ENCODE data around the gene NAB1. TPM values are rescaled to one million over a fixed set of nuclear protein-coding genes. Genes with fewer than 3 reads are reported as not detected.

Gene NAB1
- total RNA-seq, 2 donors from 2014 or later, result 42.8 to 61.3 TPM

DNA sequence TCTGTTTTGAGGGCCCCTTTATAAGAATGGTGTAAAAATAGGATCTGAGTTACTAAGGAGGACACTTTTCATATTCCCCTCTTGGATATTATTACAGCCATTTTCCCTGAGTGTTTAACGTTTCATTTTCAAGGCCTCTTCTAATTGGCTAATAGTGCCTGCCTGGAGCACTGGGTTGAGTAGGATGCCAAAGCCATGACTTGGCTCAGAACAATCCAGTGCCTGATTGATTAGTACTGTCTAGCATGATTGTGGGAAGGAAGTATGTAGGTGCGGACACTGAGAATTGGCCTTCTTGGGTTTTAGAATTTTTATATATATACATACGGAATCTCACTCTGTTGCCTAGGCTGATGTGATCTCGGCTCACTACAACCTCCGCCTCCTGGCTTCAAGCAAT, 66.1 kb downstream of the NAB1 start:
- H3K4me1 Mint-ChIP-seq (ENCODE audit: low read depth), result peaks cover 69% of the 10 kb centered on the region
- no peak for ATAC-seq (replicated peaks in 1 of 2)
- H3K36me3 Mint-ChIP-seq (ENCODE audit: insufficient read depth in 2 of 2), result peaks cover 2 to 3% of the 10 kb centered on the region in 2 donors
- H3K4me3 Mint-ChIP-seq, result no peak overlapping the region
- peaks cover 2 to 7% of the 10 kb centered on the region in 2 donors for H3K9me3 Mint-ChIP-seq
- H3K27ac Mint-ChIP-seq, result peak overlapping the region; percentile 29
- DNase-seq, result no peak
- H3K27me3 Mint-ChIP-seq (ENCODE audit: low read depth), result no peaks in the 10 kb centered on the region

DNA sequence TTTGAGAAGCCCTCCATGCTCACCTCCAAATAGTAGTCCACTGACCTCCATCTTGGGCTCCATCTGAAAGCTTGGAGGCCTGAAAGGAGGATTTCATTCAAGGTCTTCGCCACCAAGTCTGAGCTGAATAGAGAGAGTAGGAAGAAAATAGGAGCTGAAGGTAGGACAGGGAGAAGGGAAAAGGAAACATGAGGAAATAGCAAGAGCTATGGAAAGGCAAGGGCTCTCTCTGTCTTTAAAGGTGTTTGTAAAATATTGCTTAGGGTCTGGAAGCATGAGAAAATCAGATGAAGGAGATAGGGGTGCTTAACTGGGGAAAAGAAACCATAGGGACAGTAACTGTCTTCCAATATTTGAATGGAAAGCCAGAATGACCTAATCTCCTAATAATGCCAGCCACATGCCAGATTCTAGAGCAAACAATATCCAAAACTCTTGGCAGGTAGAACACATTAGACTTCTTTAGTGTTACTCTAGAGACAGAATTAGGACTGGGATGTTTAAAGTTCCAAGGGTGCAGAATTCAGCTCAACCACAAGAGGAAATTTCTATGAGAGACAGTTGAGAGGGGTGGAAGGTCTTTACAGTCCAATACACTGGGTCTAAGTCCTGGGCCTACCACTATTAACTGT, 67.4 kb downstream of the NAB1 start:
- Mint-ChIP-seq H3K27me3 (ENCODE audit: low read depth) (no peaks in the 10 kb centered on the region), H3K27ac (no peak overlapping the region), H3K4me1 (ENCODE audit: low read depth) (peaks cover 71% of the 10 kb centered on the region), H3K4me3 (no peak overlapping the region), H3K9me3 (peaks cover 0 to 4% of the 10 kb centered on the region in 2 donors), H3K36me3 (ENCODE audit: insufficient read depth in 2 of 2) (peaks cover 0 to 1% of the 10 kb centered on the region in 2 donors)
- no peak for DNase-seq
- ATAC-seq (replicated peaks in 1 of 2), result no peak

DNA sequence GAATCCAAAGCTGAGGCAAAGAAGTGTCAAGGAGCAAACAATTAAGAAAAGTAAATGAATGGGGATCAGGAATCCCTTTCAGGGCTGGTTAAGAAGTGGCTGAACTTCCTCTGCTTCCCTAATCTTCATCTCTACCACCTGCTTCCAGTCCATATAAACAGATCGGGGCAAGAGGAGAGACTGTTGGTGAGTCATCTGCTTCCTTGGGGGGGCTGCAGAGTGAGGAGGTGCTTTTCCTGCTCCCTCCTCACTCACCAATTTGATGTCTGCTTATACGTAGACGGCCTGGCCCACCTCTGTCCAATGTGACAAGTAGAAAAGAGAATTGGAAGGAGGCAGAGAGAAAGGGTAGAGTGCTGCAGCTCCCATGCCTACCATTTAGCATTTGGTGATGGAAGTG, 68.4 kb downstream of the NAB1 start:
- H3K4me1 Mint-ChIP-seq (ENCODE audit: low read depth), result peaks cover 82% of the 10 kb centered on the region
- H3K27ac Mint-ChIP-seq, result peak overlapping the region; percentile 31
- peak overlapping the region; percentile 74 to 79 for H3K4me3 Mint-ChIP-seq
- H3K27me3 Mint-ChIP-seq (ENCODE audit: low read depth), result no peaks in the 10 kb centered on the region
- DNase-seq (no peak), ATAC-seq (replicated peaks in 1 of 2) (no peak)
- H3K36me3 Mint-ChIP-seq (ENCODE audit: insufficient read depth in 2 of 2), result peaks cover 0 to 1% of the 10 kb centered on the region in 2 donors
- H3K9me3 Mint-ChIP-seq, result peaks cover 0 to 4% of the 10 kb centered on the region in 2 donors

DNA sequence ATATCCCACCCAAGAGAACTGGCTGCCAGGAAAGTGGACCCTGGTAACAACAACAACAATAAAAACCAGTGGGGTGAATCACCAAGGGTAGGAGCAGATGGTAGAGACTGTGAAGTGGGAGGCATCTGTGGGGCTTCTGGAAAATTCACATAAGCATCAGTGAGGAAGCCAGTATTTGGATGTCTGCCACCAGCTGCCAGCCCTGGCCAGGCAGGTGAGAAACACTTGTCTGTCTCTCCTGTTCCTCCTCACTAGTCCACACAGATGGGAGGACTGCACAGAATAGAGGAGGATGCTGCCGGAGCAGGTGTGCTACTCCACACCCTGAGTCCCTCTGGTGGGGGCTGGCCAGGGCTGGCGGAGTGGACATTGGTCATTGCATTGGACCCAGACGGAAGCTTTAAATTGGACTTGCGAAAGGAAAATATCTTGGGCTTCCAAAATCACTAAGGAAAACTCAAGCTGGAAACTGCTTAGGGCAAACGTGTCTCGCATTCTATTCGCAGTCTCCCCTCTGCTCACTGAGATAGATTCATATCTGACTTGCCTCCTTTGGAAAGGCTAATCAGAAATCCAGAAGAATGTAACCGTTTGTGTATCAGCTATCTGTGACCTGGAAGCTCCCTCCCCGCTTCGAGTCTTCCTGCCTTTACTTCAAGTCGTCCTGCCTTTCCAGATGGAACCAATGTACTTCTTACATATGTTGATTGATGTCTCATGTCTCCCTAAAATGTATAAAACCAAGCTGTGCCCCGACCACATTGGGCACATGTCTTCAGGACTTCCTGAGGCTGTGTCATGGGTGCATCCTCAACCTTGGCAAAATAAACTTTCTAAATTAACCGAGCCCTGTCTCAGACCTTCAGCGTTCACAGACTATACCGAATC, 69.1 kb downstream of the NAB1 start:
- peaks cover 87% of the 10 kb centered on the region for H3K4me1 Mint-ChIP-seq (ENCODE audit: low read depth)
- H3K27ac Mint-ChIP-seq, result peak overlapping the region; percentile 92
- H3K36me3 Mint-ChIP-seq (ENCODE audit: insufficient read depth in 2 of 2), result peaks cover 0 to 1% of the 10 kb centered on the region in 2 donors
- H3K9me3 Mint-ChIP-seq, result peaks cover 0 to 4% of the 10 kb centered on the region in 2 donors
- DNase-seq (peak in 1 of 2 donors; percentile 31), ATAC-seq (replicated peaks in 1 of 2) (no peak)
- peak overlapping the region; percentile 74 to 79 for H3K4me3 Mint-ChIP-seq
- no peaks in the 10 kb centered on the region for H3K27me3 Mint-ChIP-seq (ENCODE audit: low read depth)

DNA sequence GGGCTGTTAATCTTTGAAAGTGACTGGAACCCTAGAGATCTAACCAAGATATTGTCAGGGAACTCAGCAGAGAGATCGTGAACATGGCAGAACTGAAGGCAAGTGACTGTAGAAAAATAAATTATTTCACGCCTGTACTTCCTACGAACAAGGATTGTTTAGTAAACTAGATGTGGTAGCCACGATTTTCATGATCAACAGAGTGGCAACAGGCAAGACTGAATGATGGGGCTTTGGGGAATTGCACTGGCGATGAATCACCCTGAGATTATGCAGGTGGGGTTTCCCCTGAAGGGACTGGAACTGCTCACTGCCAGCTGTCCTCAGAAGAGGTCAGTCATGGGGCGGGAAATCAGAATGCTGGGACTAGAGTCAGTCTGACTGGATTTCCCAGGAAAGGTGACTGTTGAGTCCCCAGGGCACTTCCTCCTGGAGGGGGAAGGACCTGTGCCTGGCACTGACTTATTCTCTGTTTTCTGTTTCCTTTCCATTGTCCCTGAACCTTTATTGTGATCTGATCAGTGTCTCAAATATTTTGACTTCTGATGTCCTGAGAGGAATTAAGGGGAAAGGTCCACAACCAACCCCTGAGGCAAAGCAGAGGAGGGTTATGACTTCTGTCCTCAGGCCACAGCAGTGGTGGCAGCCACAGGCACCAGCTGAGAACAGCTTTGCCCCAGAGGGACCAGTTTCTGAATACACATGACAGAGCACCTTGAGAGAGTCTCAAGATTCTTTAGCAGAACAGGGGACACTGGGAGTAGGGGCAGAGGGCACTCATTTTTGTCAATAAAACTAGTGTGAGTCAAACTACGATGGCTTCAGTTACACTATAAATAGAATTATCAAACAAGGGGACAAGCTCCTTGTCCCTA, 70.0 kb downstream of the NAB1 start:
- H3K27me3 Mint-ChIP-seq (ENCODE audit: low read depth), result no peaks in the 10 kb centered on the region
- DNase-seq (peak; percentile 80 to 87), ATAC-seq (replicated peaks in 1 of 2) (peak; percentile 62 to 67)
- H3K4me3 Mint-ChIP-seq, result peak overlapping the region; percentile 74 to 79
- peaks cover 0 to 4% of the 10 kb centered on the region in 2 donors for H3K9me3 Mint-ChIP-seq
- peaks cover 87% of the 10 kb centered on the region for H3K4me1 Mint-ChIP-seq (ENCODE audit: low read depth)
- H3K36me3 Mint-ChIP-seq (ENCODE audit: insufficient read depth in 2 of 2), result peaks cover 0 to 1% of the 10 kb centered on the region in 2 donors
- H3K27ac Mint-ChIP-seq, result peak overlapping the region; percentile 92

DNA sequence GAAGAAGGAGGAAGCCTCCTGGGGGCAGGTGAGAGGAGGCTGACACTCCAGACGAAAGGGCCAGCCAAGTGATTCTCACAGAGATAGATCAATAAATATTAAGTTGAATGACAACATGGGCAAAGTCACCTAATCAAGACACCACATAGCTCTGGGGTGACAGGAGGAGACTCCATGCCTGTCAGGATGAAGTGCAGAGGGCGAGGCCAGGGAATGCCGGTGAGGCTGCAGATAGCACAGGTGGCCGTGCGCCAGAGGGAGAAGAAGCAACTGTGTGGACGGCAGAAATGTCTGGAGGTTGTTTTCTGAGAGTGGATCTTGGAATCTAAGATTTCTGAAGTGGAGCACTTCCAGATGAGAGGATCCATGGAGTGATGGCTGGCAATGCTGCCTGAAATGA, 71.4 kb downstream of the NAB1 start:
- ATAC-seq (replicated peaks in 1 of 2) (no peak), DNase-seq (no peak)
- H3K9me3 Mint-ChIP-seq, result peaks cover 0 to 4% of the 10 kb centered on the region in 2 donors
- H3K27me3 Mint-ChIP-seq (ENCODE audit: low read depth), result no peaks in the 10 kb centered on the region
- peaks cover 84% of the 10 kb centered on the region for H3K4me1 Mint-ChIP-seq (ENCODE audit: low read depth)
- peak overlapping the region; percentile 68 for H3K27ac Mint-ChIP-seq
- peak overlapping the region in 1 of 2 donors; percentile 25 for H3K4me3 Mint-ChIP-seq
- H3K36me3 Mint-ChIP-seq (ENCODE audit: insufficient read depth in 2 of 2), result peaks cover 0 to 2% of the 10 kb centered on the region in 2 donors

DNA sequence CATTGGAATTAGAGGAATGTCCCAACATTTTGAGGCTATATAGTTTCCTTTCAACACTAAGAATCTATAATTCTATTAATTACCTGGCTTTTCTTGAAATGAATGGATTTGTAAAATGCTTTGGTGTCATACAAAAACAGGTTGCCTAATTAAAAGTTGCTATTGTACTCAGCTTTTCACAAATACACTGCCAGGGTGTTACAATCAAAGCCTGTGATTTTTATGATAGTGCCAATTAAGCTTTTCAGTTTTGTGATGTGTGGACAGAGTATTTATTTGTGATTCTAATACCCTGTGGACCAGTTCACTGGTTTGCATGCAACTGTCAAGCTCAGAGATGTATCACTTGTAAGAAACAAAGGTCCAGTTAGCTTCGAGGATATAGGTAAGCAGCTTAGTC, 71.8 kb downstream of the NAB1 start:
- H3K4me3 Mint-ChIP-seq, result no peak overlapping the region
- H3K36me3 Mint-ChIP-seq (ENCODE audit: insufficient read depth in 2 of 2), result peaks cover 0 to 5% of the 10 kb centered on the region in 2 donors
- peak overlapping the region; percentile 68 for H3K27ac Mint-ChIP-seq
- DNase-seq, result no peak
- H3K27me3 Mint-ChIP-seq (ENCODE audit: low read depth), result no peaks in the 10 kb centered on the region
- H3K9me3 Mint-ChIP-seq, result peaks cover 0 to 4% of the 10 kb centered on the region in 2 donors
- no peak for ATAC-seq (replicated peaks in 1 of 2)
- peaks cover 88% of the 10 kb centered on the region for H3K4me1 Mint-ChIP-seq (ENCODE audit: low read depth)

DNA sequence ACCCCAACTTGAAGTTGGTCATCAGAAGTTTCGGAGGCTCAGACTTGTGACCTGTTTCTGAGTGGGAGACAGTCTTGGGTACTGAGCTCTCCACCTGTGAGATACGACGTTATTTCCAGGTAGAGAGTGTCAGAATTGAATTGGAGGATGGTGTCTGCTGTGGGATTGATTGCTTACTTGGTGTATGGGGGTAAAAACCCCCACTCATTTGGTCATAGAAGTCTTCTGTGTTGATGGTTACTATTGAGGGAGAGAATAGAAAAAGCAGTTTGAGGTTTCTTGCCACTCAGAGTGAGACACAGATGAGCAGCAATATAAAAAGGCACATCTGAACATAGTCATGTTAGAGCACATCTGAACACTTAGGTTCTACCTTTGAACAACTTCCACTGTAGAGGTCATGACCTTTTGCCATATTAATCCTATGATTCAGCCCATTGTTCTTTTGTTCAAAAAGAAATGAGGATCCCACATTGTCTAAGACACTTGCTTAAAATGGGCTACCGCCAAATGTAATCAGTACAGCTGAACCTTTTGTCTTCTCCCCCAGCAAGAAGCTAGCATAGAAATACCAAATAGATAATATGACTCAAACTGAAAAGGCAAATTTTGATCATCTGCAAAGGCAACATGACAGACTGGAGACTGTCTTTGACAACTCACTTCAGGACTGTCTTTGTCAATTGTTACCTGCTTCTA, 73.3 kb downstream of the NAB1 start:
- Mint-ChIP-seq H3K4me1 (ENCODE audit: low read depth) (peaks cover 88% of the 10 kb centered on the region), H3K9me3 (no peaks in the 10 kb centered on the region), H3K27me3 (ENCODE audit: low read depth) (no peaks in the 10 kb centered on the region), H3K27ac (peak overlapping the region; percentile 100), H3K36me3 (ENCODE audit: insufficient read depth in 2 of 2) (peaks cover 0 to 5% of the 10 kb centered on the region in 2 donors), H3K4me3 (peak overlapping the region; percentile 78 to 90)
- ATAC-seq (replicated peaks in 1 of 2), result peak; percentile 72 to 79
- peak; percentile 55 to 56 for DNase-seq

DNA sequence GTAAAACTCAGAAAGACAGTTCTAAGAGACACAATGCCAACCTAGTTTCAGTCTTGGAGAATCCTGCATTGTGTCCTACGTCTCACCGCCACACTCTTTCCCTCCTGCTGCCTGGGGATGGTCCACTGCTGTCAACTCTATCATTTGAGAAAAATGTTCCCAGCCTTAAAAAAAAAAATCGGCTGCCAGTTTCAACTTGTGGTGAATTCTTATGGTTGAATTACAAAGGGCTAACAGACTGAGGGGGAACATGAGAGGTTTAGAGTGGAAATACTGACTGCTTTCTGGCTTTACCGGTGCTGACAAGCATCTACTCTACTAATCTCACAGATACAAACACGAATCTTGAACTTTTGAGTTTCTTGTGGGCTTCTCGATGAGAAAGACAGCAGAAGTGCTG, 74.0 kb downstream of the NAB1 start:
- DNase-seq (peak; percentile 28 to 43), ATAC-seq (replicated peaks in 1 of 2) (peak; percentile 34 to 41)
- peaks cover 82% of the 10 kb centered on the region for H3K4me1 Mint-ChIP-seq (ENCODE audit: low read depth)
- H3K27me3 Mint-ChIP-seq (ENCODE audit: low read depth), result no peaks in the 10 kb centered on the region
- peaks cover 0 to 2% of the 10 kb centered on the region in 2 donors for H3K9me3 Mint-ChIP-seq
- peak overlapping the region; percentile 78 to 90 for H3K4me3 Mint-ChIP-seq
- peaks cover 0 to 5% of the 10 kb centered on the region in 2 donors for H3K36me3 Mint-ChIP-seq (ENCODE audit: insufficient read depth in 2 of 2)
- H3K27ac Mint-ChIP-seq, result peak overlapping the region; percentile 100

DNA sequence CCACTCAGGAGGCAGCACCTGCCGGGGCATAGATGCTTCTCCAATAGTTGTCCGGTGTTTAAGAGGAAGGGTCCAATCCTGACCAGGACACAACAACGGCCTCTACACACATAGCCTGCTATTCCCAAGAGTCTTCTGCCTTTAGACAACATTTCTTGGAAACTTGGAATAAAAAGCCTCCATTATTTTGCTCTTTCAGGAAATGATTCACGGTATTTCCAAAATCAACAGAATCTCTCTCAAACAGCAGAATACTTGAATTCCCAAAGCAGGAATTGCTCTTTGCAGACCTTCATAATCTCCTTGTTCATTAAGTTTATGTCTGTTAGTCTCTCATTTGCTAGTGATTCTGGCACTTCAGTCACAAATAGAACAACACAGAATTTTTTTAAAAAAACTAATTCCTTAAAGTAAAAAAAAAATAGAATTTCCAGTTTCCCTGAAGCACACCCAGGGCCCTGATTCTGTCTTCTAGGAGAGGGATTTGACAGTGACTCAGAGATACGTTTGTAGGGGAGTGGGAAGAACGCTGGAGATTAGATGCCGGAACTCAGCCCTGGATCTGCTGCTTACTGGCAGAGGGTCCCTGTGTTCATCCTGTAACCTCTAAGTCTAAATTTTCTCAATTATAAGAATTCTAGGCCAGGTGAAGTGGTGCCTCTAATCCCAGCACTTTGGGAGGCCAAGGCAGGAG, 74.7 kb downstream of the NAB1 start:
- H3K27me3 Mint-ChIP-seq (ENCODE audit: low read depth), result no peaks in the 10 kb centered on the region
- H3K27ac Mint-ChIP-seq, result peak overlapping the region; percentile 100
- DNase-seq (no peak), ATAC-seq (replicated peaks in 1 of 2) (no peak)
- H3K4me1 Mint-ChIP-seq (ENCODE audit: low read depth), result peaks cover 75% of the 10 kb centered on the region
- H3K4me3 Mint-ChIP-seq, result peak overlapping the region; percentile 78 to 90
- H3K9me3 Mint-ChIP-seq, result peaks cover under 1 to 3% of the 10 kb centered on the region in 2 donors
- H3K36me3 Mint-ChIP-seq (ENCODE audit: insufficient read depth in 2 of 2), result peaks cover 2 to 6% of the 10 kb centered on the region in 2 donors

DNA sequence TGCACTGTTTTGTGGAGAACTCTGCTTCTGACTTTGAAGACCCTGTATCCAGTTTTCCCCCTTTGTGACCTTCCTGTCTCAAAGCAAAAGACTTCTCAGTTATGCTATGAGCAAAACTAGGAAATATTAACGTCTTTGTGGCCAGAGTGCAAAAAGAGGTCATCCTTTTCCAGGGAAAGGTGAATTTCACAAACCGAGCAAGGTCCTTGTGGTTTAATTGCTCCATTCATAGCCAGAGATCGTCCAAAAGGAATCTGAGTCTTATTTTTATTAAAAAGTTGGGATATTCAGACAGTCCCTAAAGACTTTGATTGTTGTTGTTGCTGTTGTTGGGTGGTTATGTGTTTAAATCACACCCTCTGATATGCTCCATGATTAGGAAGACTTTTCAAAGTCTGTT, 77.4 kb downstream of the NAB1 start:
- Mint-ChIP-seq H3K4me1 (ENCODE audit: low read depth) (peaks cover 47% of the 10 kb centered on the region), H3K36me3 (ENCODE audit: insufficient read depth in 2 of 2) (peaks cover 2 to 6% of the 10 kb centered on the region in 2 donors), H3K27me3 (ENCODE audit: low read depth) (no peaks in the 10 kb centered on the region), H3K27ac (no peak overlapping the region), H3K9me3 (peaks cover 3 to 4% of the 10 kb centered on the region in 2 donors), H3K4me3 (no peak overlapping the region)
- no peak for ATAC-seq (replicated peaks in 1 of 2)
- no peak for DNase-seq

DNA sequence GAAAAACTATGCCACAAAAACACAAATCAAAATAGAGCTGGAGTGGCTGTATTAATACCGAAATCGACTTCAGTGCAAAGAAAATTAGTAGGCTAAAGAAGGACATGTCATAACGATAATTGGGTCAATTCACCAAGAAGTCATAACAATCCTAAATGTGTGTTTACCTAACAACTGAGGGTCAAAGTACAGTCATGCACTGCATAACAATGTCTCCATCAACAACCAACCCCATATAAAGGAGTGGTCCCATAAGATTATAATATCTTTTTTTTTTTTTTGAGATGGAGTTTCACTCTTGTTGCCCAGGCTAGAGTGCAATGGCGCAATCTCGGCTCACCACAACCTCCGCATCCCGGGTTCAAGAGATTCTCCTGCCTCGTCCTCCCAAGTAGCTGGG, 87.5 kb downstream of the NAB1 start:
- H3K4me3 Mint-ChIP-seq, result no peak overlapping the region
- no peaks in the 10 kb centered on the region for H3K27me3 Mint-ChIP-seq (ENCODE audit: low read depth)
- H3K36me3 Mint-ChIP-seq (ENCODE audit: insufficient read depth in 2 of 2), result no peaks in the 10 kb centered on the region
- DNase-seq (no peak), ATAC-seq (replicated peaks in 1 of 2) (no peak)
- H3K4me1 Mint-ChIP-seq (ENCODE audit: low read depth), result peaks cover 7% of the 10 kb centered on the region
- H3K27ac Mint-ChIP-seq, result no peak overlapping the region
- H3K9me3 Mint-ChIP-seq, result no peaks in the 10 kb centered on the region

Data from activated T-cell treated with anti-CD3 and anti-CD28 coated beads, Interleukin-2, amount 50 U/mL, for 72 hours (primary cell).